ENCODE measurements around the gene C5orf47.

- no peak for TF ChIP-seq CTCF (IDR thresholded peaks at IDR 0.05)
- no peak for TF ChIP-seq POLR2AphosphoS5 (IDR thresholded peaks at IDR 0.05)
These were observed 21.4 kb downstream of the C5orf47 start for GRCh38 chr5:174010365-174010764.

All from breast epithelium (tissue), 3 donors.